ENCODE measurements around the gene SOX4. TPM values are rescaled to one million over a fixed set of nuclear protein-coding genes. Genes with fewer than 3 reads are reported as not detected.

SOX4 gene
- total RNA-seq, 1 experiment from 2014 or later = 67.0 TPM

DNA sequence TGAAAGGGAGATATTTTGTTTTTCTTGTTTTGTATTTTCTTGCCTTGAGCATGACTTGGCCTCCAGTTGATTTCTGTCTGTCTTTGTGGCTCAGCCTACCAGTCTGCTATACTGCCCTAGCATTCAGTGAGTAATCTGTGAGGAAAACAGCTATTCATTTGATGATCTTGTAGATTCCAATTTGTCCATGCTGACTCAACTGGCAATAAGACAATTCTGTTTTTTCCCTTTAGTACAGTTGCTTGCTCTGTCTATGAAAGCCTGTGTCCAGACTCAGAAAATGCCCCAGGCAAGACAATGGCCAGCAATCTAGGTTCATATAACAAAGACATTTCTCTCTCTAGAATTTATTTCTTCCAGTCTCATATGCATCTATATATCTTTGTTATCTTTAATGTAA, 10.9 kb upstream of the SOX4 start:
- no TSS peak for BruUV-seq (replicated peaks)

More for the DNA sequence above, 10.9 kb upstream of the SOX4 start:
- Histone ChIP-seq H3K36me3 (ENCODE audit: control insufficient read depth in 1 of 2, insufficient read depth in 2 of 2, low read length in 2 of 2) (no peaks in the 10 kb centered on the region), H3K9me3 (ENCODE audit: control insufficient read depth in 1 of 2, insufficient read depth in 1 of 2, low read depth in 1 of 2, low read length in 2 of 2) (0 out of 4 replicates have a peak, but pooled peaks cover 0 to 4% of the 10 kb centered on the region in 2 experiments), H3K9me2 (ENCODE audit: insufficient read depth) (no peaks in the 10 kb centered on the region), H3K27me3 (ENCODE audit: insufficient read depth, low read length) (no peaks in the 10 kb centered on the region), H3K27ac (ENCODE audit: low read depth, low read length) (no peak overlapping the region), H3K79me2 (ENCODE audit: insufficient read depth, low read length) (no peaks in the 10 kb centered on the region), H2AFZ (ENCODE audit: low read depth, low read length, poor library complexity, severe bottlenecking) (no peak overlapping the region), H3K4me3 (replicated peaks in 1 of 2; ENCODE audit: low read depth in 1 of 2, low read length in 2 of 2) (no peak overlapping the region), H3K4me2 (ENCODE audit: low read length) (no peak overlapping the region), H4K20me1 (ENCODE audit: insufficient read depth) (no peaks in the 10 kb centered on the region), H3K4me1 (ENCODE audit: control insufficient read depth in 1 of 2, insufficient read depth in 2 of 2, low read length in 2 of 2) (peaks cover 5 to 12% of the 10 kb centered on the region in 2 experiments; a peak in 3 of 4 replicates), H3K9ac (ENCODE audit: low read length) (no peak overlapping the region)
- intact Hi-C loops (cut with micrococcal nuclease) = loop anchor here (10.0 kb wide), 2 partner anchors 238 to 468 kb away; no protein-coding TSS in a partner anchor
- DNase-seq (ENCODE audit: low read depth, low spot score) (no peak), ATAC-seq (no peak)
- CTCF ChIA-PET = no interaction called here
- RAD21 ChIA-PET (ENCODE audit: low non-redundant PET in 1 of 2, low total read pairs in 2 of 2, uncharacterized antibody in 2 of 2, unreplicated experiment in 2 of 2) = no interaction called here
- TF ChIP-seq SRF (IDR thresholded peaks at IDR 0.05; ENCODE audit: low read depth) = no peak
- TF ChIP-seq, protein P1, sequence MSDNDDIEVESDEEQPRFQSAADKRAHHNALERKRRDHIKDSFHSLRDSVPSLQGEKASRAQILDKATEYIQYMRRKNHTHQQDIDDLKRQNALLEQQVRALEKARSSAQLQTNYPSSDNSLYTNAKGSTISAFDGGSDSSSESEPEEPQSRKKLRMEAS (IDR thresholded peaks at IDR 0.05) = no peak
- TF ChIP-seq REST (IDR thresholded peaks at IDR 0.05; ENCODE audit: low read depth) = no peak
- TF ChIP-seq ZNF274 (IDR thresholded peaks at IDR 0.05; ENCODE audit: low read depth, low read length) = no peak
- TF ChIP-seq ZFX (IDR thresholded peaks at IDR 0.05) = no peak
- TF ChIP-seq POLR2AphosphoS5 (IDR thresholded peaks at IDR 0.05; ENCODE audit: low read depth, low read length) = no peak
- TF ChIP-seq SIN3A (IDR thresholded peaks at IDR 0.05; ENCODE audit: low read depth) = no peak
- TF ChIP-seq ATF3 (IDR thresholded peaks at IDR 0.05) = no peak
- POLR2A ChIA-PET = no interaction called here
